Femur (tissue), 1 donor: ENCODE data around the gene IWS1.
"Not testable (repeated sequence)": the region's sequence is repeated elsewhere in the genome, so short reads cannot be mapped to it uniquely, and the experiment has no call there.

Experiments
- DNase-seq: peaks from one replicate; pipeline ENCODE4 v3.0.0-alpha.2; 2017

IWS1 gene

DNA sequence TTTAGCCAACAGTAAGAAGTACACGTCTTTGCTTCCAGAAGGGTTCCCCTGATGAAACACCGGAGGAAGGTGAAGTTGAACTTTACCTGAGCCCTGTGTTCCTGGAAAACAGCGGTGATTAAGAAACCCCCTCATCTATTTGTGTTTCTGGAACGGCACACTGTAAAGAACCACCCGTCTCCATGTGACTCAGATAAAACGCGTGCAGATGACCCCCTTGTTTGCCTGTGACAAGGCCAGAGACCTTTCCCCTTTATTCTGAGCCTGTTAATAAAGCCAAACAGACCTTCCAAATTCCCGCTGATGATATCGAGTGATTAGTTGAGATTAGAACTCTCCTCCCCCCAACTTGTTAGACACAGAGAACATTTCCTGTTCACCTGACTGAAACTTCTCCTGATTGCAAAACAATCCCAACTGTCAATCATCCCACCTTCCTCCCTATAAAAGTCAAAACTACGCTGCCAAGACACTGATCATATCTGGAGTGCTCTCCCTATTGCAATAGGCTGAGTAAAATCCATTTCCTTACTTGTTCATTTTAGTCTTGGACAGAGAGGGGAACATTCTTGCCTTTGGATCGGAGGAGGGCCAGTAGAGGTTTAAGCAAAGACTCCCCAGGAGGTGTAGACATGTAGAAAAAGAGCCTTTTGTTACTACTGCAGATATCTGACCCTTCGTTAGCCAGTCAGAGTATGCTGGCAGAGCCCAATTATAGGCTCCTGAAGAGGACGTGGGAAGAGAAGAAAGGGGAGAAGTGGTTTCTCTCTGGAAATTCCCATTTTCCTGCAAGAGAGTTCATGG is 914 bp upstream of the IWS1 start:
- DNase-seq, result peak; percentile 37

DNA sequence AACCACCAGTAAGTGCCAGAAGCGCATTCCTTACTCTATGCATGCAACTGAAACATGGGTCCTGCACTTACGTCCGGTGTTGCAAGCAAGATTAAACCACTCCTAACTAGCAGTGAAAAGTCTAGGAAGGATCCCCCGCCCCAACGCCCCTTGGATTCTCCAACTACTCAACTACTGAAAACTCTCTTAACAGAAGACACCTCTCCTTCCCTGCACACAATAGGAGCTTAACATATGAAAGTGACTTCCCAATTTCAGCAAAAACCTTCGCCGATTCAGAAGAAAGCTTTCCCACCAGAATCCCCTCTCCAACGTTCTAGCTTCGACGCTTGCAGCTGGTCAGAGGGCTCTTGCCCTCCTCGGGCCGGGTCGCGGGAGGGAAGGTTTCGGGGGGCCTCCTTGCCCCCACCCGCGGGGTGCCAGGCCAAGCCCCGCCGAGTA is 578 bp downstream of the IWS1 start:
- DNase-seq, result peak; percentile 50

DNA sequence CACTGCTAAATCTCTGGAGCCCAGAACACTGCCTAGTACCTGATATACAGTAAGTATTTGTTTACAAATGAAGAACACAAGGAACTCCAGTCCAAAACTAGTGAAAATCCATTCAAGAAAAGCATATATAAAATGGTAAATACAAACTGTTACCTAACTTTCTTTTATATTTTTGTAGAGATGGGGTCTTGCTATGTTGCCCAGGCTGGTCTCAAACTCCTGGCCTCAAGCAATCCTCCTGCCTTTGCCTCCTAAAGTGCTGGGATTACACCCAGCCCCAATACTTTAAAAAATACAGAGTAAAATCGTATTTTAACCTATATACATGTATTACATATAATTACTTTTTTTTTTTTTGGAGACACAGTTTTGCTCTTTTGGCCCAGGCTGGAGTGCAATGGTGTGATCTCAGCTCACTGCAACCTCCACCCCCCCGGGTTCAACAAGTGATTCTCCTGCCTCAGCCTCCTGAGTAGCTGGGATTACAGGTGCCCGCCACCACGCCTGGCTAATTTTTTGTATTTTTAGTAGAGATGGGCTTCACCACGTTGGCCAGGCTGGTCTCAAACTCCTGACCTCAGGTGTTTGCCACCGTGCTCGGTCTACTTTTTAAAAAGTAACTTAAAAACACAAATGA is 2.0 kb downstream of the IWS1 start:
- not testable (repeated sequence) for DNase-seq

DNA sequence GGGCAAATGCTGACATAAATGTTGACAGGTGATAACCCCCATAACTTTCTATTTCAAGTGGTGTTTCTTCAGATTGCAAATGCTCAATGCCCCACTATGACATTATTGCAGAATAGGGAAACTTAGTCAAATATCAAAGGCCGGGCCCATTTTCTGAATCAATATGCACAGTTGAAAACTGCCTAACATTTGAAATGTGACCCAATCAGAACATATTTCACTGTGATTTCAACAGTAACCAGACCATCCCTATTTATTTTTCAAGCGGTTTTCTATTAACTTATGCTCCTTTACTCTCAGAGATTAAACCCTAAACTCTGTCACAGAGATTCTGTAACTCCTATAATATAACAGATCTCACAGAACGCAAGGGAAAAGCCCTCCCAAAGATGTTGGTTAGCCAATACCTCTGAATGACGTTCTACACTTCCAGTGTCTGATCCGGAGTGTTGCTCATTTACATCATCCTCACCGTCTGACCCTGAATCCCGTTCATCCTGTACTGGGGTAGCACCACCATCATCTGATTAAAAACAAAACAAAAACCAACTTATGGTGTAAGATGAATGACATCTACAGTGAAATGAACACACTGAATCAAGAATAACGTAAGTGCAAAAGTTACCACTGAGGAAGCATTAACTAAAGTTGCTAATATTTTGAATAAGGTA is 2.9 kb downstream of the IWS1 start:
- DNase-seq, result no peak

DNA sequence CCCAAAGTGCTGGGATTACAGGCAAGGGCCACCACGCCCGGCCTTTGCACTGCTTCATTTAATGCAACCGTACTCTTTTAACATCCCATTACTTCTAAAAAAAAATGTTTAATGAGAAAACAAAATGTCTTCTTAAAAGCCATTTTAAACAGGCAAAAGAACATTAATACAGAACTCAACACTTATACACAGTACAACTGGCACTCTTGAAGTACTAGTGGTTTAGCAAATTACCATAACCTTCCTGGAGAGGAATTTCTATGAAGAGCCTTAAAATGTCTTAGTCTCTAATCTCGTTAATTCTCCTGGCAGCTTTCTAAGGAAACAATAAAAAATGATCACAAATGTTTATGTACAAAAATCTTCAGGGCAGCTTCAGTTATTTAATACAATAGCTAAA is 5.9 kb downstream of the IWS1 start:
- no peak for DNase-seq

DNA sequence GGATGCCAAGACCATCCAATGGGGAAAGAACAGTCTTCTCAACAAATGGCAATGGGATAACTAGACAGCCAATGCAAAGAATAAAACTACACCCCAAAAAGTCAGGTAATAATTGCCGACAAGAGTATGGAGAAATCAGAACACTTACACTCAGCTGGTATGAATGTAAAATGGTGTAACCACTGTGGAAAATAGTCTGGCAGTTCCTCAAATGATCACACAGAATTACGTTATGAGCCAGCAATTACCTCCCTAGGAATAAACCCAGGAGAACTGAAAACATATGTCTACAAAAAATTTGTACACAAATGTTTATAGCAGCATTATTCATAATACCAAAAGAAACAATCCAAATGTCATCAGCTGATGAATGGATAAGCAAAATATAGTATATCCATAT is 8.8 kb downstream of the IWS1 start:
- DNase-seq, result no peak

DNA sequence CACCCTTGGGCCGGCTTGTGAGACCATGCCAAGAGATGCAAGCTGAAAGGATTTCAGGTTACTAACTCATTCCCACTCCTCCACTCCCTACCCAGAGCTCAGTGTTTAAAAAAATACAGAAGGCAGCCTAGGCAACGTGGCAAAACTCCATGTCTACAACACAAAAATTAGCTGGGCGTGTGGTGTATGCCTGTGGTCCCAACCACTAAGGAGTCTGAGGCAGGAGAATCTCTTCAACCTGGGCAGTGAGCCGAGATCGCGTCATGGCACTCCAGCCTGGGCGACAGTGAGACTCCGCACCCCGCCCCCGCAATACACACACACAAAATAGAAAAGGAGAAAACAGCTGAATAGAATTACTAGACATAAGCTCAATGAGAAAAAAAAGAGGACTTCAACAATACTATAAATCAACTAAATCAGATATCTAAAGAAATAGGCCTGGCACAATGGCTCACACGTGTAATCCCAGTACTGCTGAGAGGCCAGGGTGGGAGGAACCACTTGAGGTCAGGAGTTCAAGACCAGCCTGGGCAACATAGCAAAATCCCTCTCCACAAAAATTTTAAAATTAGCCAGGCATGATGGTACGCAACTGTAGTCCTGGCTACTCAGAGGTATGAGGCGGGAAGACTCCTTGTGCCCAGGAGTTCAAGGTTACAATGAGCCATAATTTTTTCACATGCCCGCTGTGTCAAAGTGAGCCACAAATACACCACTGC is 10.1 kb downstream of the IWS1 start:
- DNase-seq, result peak; percentile 89

DNA sequence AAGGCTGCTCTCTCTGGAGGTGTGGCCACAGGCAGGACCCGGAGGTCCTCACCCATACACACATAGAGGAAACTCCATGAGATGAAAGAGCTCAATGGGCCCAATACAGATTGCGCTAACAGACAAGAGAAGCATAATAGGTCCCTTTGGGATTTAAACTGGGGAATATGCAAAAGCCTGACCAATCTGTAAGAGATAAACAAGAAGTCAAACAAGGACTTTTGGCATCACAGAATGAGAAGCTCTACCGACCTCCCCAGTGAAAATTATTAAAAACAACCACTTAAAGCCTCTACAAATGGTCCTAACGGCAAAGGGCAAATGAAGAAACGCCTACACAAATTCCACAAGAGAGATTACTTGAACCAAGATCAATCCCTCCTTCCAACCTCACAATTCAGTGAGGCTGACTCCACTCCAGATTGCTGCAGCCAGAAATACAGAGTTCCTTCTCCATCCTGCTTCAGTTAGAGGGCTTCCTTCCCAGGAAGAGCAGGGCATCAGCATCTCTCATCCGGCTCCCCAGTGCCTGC is 10.8 kb downstream of the IWS1 start:
- DNase-seq, result no peak

DNA sequence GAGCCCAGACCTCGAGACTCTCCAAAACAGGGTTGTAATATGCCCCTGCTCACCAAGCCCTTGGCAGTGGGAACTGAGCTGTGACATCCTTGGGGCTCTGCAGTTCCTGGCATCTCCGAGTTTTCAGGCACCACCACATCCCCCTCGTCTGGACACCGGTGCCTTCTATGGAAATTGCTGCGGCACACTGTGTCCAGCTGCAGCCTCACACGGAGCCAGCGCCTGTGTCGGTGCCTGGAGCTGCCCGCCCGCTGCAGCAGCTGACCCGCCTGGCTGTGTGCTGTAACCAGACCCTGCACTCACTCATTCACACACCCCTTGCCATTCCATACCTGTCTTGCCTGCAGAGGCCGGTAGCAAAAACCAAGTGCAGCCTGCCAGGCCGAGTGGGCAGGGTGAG is 11.8 kb downstream of the IWS1 start:
- no peak for DNase-seq

DNA sequence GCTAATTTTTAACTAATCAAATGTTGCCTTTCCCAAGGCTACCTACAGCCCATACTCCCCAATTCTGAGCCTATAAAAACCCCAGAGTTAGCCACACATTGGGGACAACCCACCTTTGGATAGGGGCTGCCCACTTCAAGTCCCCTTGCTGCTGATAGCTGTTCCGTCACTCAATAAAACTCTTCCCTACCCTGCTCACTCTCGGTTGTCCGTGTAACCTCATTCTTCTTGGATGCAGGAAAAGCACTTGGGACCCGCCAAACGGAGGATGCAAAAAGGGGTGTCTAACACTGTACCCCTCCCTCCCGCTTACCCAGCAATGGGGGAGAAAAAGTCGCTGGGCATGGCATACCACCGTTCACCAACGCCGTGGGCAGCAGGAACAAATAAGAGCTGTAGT is 12.2 kb downstream of the IWS1 start:
- no peak for DNase-seq

DNA sequence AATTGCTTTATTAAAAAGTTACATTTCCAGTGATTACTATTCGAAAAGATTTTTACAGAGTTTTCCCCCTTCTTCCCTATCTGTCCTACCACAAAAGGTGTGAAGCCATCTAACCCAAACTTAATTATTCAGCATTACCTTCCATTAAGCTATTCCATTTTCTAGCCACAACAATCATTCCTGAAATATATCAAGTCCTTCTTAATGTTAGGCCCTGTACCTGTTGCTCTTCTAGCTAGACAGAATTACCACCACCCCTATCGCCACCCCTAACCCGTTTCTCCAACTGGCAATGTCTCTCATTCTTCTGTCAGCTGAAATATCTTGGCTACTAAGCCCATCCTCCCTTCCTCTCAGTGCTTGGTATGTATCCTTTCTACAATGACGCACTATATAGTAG is 13.9 kb downstream of the IWS1 start:
- no peak for DNase-seq

DNA sequence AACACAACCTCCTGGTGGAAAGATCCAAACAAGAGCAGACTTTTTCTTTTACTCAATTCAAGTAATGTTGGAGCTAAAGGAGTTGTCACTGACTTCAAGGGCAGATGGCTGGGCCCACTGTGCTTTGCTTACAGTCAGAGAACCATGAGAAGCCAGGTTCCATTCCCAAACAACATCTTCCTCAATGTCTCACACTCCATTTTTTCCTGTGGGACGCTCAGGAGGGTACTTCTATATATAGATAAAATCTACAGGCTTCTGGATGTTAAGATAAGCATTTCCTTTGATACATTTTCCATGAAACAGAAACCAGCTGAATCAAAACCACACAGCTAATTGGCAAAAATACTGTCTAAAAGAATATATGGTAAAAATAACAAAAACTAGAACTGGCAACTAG is 14.4 kb downstream of the IWS1 start:
- no peak for DNase-seq

DNA sequence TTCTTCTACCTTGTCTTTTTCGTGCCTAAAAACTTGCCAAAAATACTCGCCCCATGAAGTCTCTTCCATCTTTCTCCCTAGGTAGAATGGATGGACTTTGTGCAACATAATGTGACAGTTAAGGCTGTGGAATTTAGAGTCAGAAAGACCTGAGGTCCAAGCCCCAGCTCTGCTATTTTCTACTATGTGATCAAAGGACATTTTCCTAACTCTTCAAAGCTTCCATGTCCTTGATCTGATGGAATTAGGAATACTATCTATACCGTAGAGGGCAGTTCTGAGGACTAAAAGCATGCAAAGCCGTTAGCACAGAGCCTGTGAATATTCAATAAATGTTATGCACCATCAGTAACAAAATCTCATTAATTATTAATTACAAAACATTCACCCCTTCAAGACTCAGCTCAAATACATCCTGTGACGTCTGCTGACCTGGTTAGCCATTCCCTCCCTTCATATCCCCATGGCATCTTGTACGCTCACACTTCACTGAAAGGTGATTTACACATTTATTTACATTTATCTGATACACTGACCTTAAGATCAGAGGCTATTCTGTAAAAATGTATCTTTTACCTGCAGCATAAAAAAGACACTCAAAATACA is 15.1 kb downstream of the IWS1 start:
- no peak for DNase-seq

DNA sequence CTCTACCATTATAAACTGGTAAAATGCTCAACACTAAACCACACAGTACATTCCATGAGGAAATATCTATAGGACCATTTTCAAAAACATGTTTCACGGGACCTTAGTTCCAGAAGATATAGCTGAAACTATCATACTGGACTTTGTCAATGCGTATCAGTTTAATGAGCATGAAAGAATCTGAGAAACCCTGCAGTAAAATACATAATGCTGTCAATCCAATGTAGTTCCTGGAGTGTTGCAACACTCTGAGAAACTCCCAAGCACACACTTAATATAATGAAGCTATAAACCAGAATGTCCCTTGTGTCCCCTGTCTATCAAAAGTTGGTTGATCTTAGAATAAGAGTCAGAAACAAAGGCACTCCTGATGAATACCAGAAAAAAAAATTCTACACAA is 16.2 kb downstream of the IWS1 start:
- no peak for DNase-seq

DNA sequence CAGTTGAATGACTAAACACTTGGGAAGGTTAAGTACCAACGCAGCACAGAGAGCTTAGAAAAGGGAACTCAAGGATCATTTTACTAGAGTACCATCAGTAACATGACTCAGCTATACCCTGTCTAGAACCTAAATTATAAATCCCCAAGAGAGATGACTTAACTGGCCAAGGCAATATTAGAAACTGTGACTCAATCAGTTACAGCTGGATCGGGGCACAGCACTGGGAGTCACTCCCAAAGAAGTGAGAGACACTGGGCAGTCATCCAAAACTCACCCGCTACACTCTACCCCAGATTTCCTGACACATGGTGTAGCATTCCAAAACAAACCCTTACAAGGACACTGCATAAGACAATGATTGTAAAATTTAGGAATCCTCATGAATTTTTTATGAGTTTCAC is 17.7 kb downstream of the IWS1 start:
- DNase-seq, result peak; percentile 76

DNA sequence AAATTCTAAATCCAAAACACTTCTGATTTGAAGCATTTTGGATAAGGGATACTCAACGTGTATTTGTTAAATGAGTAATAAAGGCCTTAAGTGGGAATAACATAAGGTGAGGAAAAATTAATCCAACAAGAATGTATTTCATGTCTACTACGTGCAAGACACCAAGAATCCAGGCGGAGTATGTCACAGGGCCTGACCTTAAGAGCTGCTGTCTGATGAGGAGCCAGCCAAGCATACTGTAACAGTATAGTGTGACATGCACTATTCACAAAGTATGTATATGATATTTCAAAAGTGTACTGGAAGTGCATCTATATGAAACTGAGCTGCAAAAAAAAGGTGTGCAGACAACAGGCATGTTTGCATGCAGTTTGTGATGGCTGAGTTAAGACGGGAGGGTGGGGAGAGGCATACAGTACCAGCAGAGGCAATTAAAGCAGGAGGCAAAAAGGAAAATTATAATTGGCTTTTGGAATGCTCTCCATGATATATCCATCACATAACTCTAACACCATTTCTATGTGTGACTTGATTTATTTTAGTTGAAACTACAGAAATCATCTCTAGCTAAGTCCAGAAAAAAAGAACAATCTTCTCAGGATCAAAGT is 18.2 kb downstream of the IWS1 start:
- no peak for DNase-seq

DNA sequence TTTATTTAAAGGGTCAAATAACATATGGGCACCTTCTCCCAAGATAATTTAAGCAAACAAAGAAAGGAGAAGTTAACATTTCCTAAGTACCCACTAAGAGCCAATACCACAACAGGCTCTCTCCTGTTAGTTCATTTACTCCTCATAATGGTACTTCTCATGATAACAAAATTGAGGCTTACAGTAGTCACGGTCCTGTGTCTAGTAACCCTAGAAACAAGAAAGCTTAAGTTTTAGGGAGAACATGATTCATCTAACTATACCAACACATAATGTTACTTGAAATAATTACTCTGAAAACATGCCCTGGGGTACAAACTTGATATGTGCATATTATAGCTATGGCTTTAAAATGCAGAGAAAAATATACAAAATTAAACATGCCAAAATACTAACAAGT is 19.8 kb downstream of the IWS1 start:
- no peak for DNase-seq

DNA sequence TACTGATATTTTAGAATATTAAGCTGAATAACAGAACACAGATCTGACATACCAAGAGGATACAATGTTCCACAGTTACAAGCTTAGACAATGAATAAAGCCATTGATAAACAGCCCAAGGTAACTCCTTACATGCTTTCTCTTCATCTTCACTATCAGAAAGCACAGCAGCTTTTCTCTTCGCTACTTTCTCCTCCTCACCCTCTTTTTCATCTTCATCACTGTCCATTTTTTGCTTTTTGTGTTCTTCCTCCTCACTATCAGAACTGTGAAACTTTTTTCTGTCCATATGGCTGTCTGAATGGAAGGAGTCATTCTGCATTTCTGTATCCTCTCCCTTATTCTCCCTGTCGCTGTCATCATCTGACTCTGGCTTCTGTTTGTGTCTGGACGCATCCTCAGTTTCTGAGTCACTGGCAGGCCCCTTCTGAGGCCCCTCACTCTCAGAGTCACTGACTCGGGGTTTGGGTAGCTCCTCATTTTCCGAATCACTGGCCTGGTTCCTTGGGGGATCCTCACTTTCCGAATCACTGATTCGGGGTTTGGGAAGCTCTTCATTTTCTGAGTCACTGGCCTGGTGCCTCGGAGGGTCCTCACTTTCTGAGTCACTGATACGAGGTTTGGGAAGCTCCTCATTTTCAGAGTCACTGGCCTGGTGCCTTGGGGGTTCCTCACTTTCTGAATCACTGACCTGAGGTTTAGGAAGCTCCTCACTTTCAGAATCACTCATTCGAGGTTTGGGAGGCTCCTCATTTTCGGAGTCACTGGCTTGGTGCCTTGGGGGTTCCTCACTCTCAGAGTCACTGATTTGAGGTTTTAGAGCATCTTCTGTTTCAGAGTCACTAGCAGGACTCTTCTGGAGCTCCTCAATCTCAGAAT is 21.5 kb downstream of the IWS1 start:
- DNase-seq, result no peak

DNA sequence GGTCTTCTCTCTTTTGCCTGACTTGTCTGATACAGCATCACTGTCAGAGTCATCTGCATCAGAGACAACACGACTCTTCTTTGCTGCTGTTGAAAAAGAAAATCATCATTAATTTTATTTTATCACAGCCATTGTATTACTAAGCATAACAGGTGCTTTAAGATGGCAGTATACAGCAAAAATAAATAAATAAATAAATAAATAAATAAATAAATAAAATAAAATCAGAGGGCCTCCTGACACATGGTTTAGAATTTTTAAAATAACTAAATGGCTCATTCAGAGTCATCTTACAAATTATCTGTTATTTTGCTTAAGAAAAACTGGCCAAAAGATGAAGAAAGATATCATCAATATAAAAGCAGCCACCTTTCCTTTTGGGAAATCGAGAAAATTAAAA is 22.8 kb downstream of the IWS1 start:
- no peak for DNase-seq

DNA sequence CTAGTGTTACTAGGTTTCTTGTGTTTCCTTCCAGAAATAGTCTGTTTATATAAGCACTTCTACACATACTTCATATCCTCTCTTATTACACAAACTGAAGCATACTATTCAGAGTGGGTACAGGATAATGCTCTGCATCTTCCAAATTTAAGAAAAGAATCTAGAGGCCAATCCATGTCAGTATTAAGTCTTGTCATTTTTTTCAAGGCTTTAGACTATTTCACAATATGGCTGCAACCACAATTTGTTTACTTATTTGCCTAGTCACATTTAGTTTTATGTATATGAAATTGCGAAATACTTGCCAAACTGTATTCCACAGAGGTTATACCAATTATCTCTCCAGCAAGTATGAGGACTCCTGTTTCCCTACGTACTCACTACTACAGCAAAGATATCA is 27.9 kb downstream of the IWS1 start:
- no peak for DNase-seq

DNA sequence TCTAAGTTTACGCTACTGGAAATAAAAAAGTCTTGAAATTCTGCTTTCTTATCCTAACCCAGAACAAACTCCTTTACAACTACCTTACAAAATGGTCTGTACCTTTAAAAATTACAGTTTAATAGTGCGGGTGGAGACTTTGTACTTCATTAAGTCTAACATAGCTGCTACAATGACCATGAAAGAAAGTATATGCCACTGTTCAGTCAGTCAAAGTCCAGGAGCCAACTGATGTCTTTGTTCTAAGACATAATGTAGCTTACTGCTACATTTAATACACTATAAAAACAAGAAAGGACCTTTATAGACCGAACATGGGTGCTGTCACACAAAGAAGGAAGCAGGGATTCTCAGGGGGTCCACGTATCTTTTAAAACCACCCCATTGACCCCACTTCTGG is 36.0 kb downstream of the IWS1 start:
- no peak for DNase-seq
